WTC11 (cell line): ENCODE results near the gene ILDR2. TPM values are rescaled to one million over a fixed set of nuclear protein-coding genes. Genes with fewer than 3 reads are reported as not detected.

Source experiments
- ATAC-seq: fragments of 200-7000 bp; cut with Tn5 transposase; 2 replicates; pipeline ENCODE4 v1.10.0; 2021; ENCODE audit warnings: mild to moderate bottlenecking, moderate library complexity
- CTCF ChIA-PET: fragments of 300-600 bp; sonication (Branson Sonifier 250); formaldehyde crosslinking; loops from one replicate; lab custom pipeline; 2021; ENCODE audit warnings: antibody characterized with exemption; lab: Charles Lee
- POLR2A ChIA-PET: fragments of 350-600 bp; sonication (Branson Sonifier 250); formaldehyde crosslinking; loops from one replicate; lab custom pipeline; 2021; ENCODE audit warnings: antibody characterized with exemption; lab: Charles Lee
- DNase-seq: peaks from one replicate; pipeline ENCODE4 v3.0.0; 2021; ENCODE audit warnings: low spot score
- H3K27ac Mint-ChIP-seq: 2 replicates; pipeline ENCODE4 v1.8.0; 2021; ENCODE audit warnings: mixed read lengths
- H3K27me3 Mint-ChIP-seq: 2 replicates; pipeline ENCODE4 v1.8.0; 2021; ENCODE audit warnings: low read depth, mild to moderate bottlenecking, moderate library complexity, mixed read lengths
- H3K36me3 Mint-ChIP-seq: 2 replicates; pipeline ENCODE4 v1.8.0; 2021; ENCODE audit warnings: mixed read lengths
- H3K4me1 Mint-ChIP-seq: 2 replicates; pipeline ENCODE4 v1.8.0; 2022; ENCODE audit warnings: mixed read lengths
- H3K4me3 Mint-ChIP-seq: 2 replicates; pipeline ENCODE4 v1.8.0; 2021; ENCODE audit warnings: mild to moderate bottlenecking, moderate library complexity, mixed read lengths
- H3K9me3 Mint-ChIP-seq: 2 replicates; pipeline ENCODE4 v1.8.0; 2021; ENCODE audit warnings: mixed read lengths
- CTCF ChIP-seq: fragments of 200-600 bp; IDR thresholded peaks from 2 replicates; pipeline ENCODE4 v1.8.0; 2022; ENCODE audit warnings: antibody characterized with exemption
- ELF4 ChIP-seq: sonication (generic); formaldehyde crosslinking; IDR thresholded peaks from 2 replicates; pipeline ENCODE4 v1.8.1; 2022; ENCODE audit warnings: low read depth, mild to moderate bottlenecking, moderate library complexity, missing genetic modification reagents
- ESRRA ChIP-seq: sonication (generic); formaldehyde crosslinking; IDR thresholded peaks from 2 replicates; pipeline ENCODE4 v1.8.1; 2022; ENCODE audit warnings: mild to moderate bottlenecking, missing genetic modification reagents, borderline replicate concordance
- ETV6 ChIP-seq: sonication (generic); formaldehyde crosslinking; IDR thresholded peaks from 2 replicates; pipeline ENCODE4 v1.8.1; 2022; ENCODE audit warnings: mild to moderate bottlenecking, missing genetic modification reagents
- FOXP1 ChIP-seq: sonication (generic); formaldehyde crosslinking; IDR thresholded peaks from 2 replicates; pipeline ENCODE4 v1.8.0; 2022; ENCODE audit warnings: missing genetic modification reagents, mild to moderate bottlenecking, moderate library complexity, borderline replicate concordance
- GABPB1 ChIP-seq: sonication (generic); formaldehyde crosslinking; IDR thresholded peaks from 2 replicates; pipeline ENCODE4 v1.8.1; 2023; ENCODE audit warnings: mild to moderate bottlenecking, missing genetic modification reagents
- HMGA2 ChIP-seq: fragments of 250-450 bp; sonication (Bioruptor Pico); IDR thresholded peaks from 2 replicates; pipeline ENCODE4 v1.4.0; 2021; ENCODE audit warnings: mild to moderate bottlenecking, moderate library complexity
- JAZF1 ChIP-seq: fragments of 250-450 bp; sonication (Bioruptor Pico); IDR thresholded peaks from 2 replicates; pipeline ENCODE4 v1.9.0; 2021; ENCODE audit warnings: moderate library complexity, mild to moderate bottlenecking, inconsistent platforms
- KAT7 ChIP-seq: sonication (generic); formaldehyde crosslinking; IDR thresholded peaks from 2 replicates; pipeline ENCODE4 v1.8.1; 2023; ENCODE audit warnings: missing genetic modification reagents, mild to moderate bottlenecking, borderline replicate concordance
- MAX ChIP-seq: sonication (generic); formaldehyde crosslinking; IDR thresholded peaks from 2 replicates; pipeline ENCODE4 v1.8.0; 2022; ENCODE audit warnings: mild to moderate bottlenecking, missing genetic modification reagents
- NFE2L1 ChIP-seq: sonication (generic); formaldehyde crosslinking; IDR thresholded peaks from 2 replicates; pipeline ENCODE4 v1.8.1; 2023; ENCODE audit warnings: missing genetic modification reagents
- NR1H2 ChIP-seq: sonication (generic); formaldehyde crosslinking; IDR thresholded peaks from 2 replicates; pipeline ENCODE4 v1.9.0; 2021; ENCODE audit warnings: mild to moderate bottlenecking, moderate library complexity, missing genetic modification reagents
- NR2C2 ChIP-seq: sonication (generic); formaldehyde crosslinking; IDR thresholded peaks from 2 replicates; pipeline ENCODE4 v1.8.0; 2022; ENCODE audit warnings: mild to moderate bottlenecking, missing genetic modification reagents
- OVOL2 ChIP-seq: fragments of 250-450 bp; sonication (Bioruptor Pico); IDR thresholded peaks from 2 replicates; pipeline ENCODE4 v1.9.0; 2021; ENCODE audit warnings: mild to moderate bottlenecking, borderline replicate concordance
- RORB ChIP-seq: fragments of 250-450 bp; sonication (Bioruptor Pico); IDR thresholded peaks from 2 replicates; pipeline ENCODE4 v1.9.0; 2021; ENCODE audit warnings: mild to moderate bottlenecking
- SP1 ChIP-seq: sonication (generic); formaldehyde crosslinking; conservative IDR thresholded peaks from 2 replicates; pipeline ENCODE4 v1.8.1; 2022; ENCODE audit warnings: missing genetic modification reagents
- ZBTB21 ChIP-seq: sonication (generic); formaldehyde crosslinking; IDR thresholded peaks from 2 replicates; pipeline ENCODE4 v1.8.1; 2023; ENCODE audit warnings: mild to moderate bottlenecking, missing genetic modification reagents, borderline replicate concordance
- ZNF396 ChIP-seq: fragments of 250-450 bp; sonication (Bioruptor Pico); IDR thresholded peaks from 2 replicates; pipeline ENCODE4 v1.8.0; 2021; ENCODE audit warnings: mild to moderate bottlenecking, moderate library complexity, borderline replicate concordance
- total RNA-seq: library from RNA; stranded (reverse); gene quantifications from 3 replicates; pipeline ENCODE4 v1.2.3, GENCODE V29; 2021
- TF ChIP-seq, protein P1 (sequence below): sonication (generic); formaldehyde crosslinking; IDR thresholded peaks from 2 replicates; pipeline ENCODE4 v1.8.0; 2022; ENCODE audit warnings: missing genetic modification reagents
- TF ChIP-seq, protein P2 (sequence below): sonication (generic); formaldehyde crosslinking; conservative IDR thresholded peaks from 2 replicates; pipeline ENCODE4 v1.8.1; 2023; ENCODE audit warnings: mild to moderate bottlenecking, low read depth, missing genetic modification reagents, moderate library complexity
- TF ChIP-seq, protein P3 (sequence below): sonication (generic); formaldehyde crosslinking; IDR thresholded peaks from 2 replicates; pipeline ENCODE4 v1.8.1; 2023; ENCODE audit warnings: mild to moderate bottlenecking, missing genetic modification reagents
- TF ChIP-seq, protein P4 (sequence below): sonication (generic); formaldehyde crosslinking; IDR thresholded peaks from 2 replicates; pipeline ENCODE4 v1.8.0; 2022; ENCODE audit warnings: mild to moderate bottlenecking, missing genetic modification reagents

ILDR2 gene
- total RNA-seq, 1 experiment from 2014 or later = 1.6 TPM

GRCh38 chr1:166972193-166972592 is 3.1 kb downstream of the ILDR2 start (continued):
- TF ChIP-seq, protein P1, sequence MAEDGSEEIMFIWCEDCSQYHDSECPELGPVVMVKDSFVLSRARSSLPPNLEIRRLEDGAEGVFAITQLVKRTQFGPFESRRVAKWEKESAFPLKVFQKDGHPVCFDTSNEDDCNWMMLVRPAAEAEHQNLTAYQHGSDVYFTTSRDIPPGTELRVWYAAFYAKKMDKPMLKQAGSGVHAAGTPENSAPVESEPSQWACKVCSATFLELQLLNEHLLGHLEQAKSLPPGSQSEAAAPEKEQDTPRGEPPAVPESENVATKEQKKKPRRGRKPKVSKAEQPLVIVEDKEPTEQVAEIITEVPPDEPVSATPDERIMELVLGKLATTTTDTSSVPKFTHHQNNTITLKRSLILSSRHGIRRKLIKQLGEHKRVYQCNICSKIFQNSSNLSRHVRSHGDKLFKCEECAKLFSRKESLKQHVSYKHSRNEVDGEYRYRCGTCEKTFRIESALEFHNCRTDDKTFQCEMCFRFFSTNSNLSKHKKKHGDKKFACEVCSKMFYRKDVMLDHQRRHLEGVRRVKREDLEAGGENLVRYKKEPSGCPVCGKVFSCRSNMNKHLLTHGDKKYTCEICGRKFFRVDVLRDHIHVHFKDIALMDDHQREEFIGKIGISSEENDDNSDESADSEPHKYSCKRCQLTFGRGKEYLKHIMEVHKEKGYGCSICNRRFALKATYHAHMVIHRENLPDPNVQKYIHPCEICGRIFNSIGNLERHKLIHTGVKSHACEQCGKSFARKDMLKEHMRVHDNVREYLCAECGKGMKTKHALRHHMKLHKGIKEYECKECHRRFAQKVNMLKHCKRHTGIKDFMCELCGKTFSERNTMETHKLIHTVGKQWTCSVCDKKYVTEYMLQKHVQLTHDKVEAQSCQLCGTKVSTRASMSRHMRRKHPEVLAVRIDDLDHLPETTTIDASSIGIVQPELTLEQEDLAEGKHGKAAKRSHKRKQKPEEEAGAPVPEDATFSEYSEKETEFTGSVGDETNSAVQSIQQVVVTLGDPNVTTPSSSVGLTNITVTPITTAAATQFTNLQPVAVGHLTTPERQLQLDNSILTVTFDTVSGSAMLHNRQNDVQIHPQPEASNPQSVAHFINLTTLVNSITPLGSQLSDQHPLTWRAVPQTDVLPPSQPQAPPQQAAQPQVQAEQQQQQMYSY = no peak
- TF ChIP-seq ELF4 (CRISPR knock-in tag) (no peak), MAX (CRISPR knock-in tag) (no peak), ZNF396 (CRISPR knock-in tag) (no peak), ZBTB21 (CRISPR knock-in tag) (no peak)

DNA sequence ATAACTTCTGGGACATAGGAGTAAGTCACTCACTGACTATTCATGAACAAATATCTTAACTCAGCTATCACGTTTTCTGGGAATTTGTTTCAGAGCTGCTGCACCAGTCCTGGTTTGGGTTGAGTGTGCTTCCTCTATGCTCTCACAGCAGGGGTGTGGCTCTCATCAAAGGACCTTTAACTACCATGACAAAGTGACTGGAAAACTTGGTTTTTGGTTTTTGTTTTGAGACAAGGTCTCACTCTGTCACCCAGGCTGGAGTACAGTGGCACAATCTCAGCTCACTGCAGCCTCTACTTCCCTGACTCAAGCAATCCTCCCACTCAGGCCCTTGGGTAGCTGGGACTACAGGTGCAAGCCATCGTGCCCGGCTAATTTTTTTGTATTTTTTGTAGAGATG is 4.1 kb downstream of the ILDR2 start:
- H3K27ac Mint-ChIP-seq = no peak overlapping the region
- H3K27me3 Mint-ChIP-seq = peaks cover 67% of the 10 kb centered on the region
- no peak for TF ChIP-seq NFE2L1 (CRISPR knock-in tag)
- no peak for TF ChIP-seq CTCF
- TF ChIP-seq OVOL2 = no peak
- TF ChIP-seq NR1H2 (CRISPR knock-in tag) = no peak
- no peak overlapping the region for H3K4me3 Mint-ChIP-seq
- DNase-seq = no peak
- no peak for ATAC-seq
- no peaks in the 10 kb centered on the region for H3K36me3 Mint-ChIP-seq
- H3K9me3 Mint-ChIP-seq = no peaks in the 10 kb centered on the region
- POLR2A ChIA-PET = no interaction called here
- CTCF ChIA-PET = interaction anchor here (0.9 kb wide), 1 partner anchor 88 kb away, joined by 4 read pairs; no protein-coding TSS in a partner anchor
- H3K4me1 Mint-ChIP-seq = peaks cover 24% of the 10 kb centered on the region

DNA sequence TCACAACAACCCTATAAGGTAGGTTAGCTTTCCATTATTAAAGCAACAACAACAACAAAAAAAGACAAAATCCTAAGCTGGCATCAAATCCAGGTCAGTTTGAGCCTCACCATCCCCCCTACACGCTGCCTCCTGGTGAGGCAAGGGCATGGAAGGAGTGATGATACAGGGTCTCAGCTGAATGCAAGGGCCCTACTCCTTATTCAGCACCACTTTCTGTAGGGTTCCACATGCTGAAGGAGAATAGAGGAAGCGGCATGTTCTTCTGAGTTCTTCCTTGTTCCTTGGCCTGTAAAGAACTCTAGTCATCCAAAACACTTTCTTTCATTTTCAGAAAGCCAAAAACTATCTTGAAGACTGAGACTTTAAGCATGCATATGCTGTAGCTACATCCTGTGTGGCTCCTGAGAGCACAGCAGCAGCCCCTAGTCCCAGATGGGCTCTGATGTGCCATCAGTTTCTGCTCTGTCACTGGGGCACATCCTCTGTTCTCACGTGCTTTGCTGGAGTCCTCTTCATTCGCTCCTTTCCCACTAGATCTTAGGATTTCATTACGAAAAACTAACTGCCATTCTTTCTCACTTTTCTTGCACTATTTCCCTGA is 6.2 kb downstream of the ILDR2 start:
- H3K27ac Mint-ChIP-seq = no peak overlapping the region
- DNase-seq (no peak), ATAC-seq (no peak)
- CTCF ChIA-PET = interaction anchor here (0.7 kb wide), 1 partner anchor 373 kb away, joined by 3 read pairs; no protein-coding TSS in a partner anchor
- POLR2A ChIA-PET = interaction anchor here (0.6 kb wide), 1 partner anchor 458 kb away, joined by 3 read pairs; no protein-coding TSS in a partner anchor
- H3K4me1 Mint-ChIP-seq = peaks cover 15% of the 10 kb centered on the region
- H3K9me3 Mint-ChIP-seq = no peaks in the 10 kb centered on the region
- peaks cover 54% of the 10 kb centered on the region for H3K27me3 Mint-ChIP-seq
- no peaks in the 10 kb centered on the region for H3K36me3 Mint-ChIP-seq
- no peak overlapping the region for H3K4me3 Mint-ChIP-seq
- no peak for TF ChIP-seq RORB (CRISPR knock-in tag)
- TF ChIP-seq NR2C2 (CRISPR knock-in tag) = no peak
- no peak for TF ChIP-seq FOXP1 (CRISPR knock-in tag)
- TF ChIP-seq JAZF1 (CRISPR knock-in tag) = no peak
- no peak for TF ChIP-seq ETV6 (CRISPR knock-in tag)
- TF ChIP-seq, protein P2, sequence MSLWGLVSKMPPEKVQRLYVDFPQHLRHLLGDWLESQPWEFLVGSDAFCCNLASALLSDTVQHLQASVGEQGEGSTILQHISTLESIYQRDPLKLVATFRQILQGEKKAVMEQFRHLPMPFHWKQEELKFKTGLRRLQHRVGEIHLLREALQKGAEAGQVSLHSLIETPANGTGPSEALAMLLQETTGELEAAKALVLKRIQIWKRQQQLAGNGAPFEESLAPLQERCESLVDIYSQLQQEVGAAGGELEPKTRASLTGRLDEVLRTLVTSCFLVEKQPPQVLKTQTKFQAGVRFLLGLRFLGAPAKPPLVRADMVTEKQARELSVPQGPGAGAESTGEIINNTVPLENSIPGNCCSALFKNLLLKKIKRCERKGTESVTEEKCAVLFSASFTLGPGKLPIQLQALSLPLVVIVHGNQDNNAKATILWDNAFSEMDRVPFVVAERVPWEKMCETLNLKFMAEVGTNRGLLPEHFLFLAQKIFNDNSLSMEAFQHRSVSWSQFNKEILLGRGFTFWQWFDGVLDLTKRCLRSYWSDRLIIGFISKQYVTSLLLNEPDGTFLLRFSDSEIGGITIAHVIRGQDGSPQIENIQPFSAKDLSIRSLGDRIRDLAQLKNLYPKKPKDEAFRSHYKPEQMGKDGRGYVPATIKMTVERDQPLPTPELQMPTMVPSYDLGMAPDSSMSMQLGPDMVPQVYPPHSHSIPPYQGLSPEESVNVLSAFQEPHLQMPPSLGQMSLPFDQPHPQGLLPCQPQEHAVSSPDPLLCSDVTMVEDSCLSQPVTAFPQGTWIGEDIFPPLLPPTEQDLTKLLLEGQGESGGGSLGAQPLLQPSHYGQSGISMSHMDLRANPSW = no peak
- TF ChIP-seq ESRRA (CRISPR knock-in tag) = no peak
- TF ChIP-seq, protein P3, sequence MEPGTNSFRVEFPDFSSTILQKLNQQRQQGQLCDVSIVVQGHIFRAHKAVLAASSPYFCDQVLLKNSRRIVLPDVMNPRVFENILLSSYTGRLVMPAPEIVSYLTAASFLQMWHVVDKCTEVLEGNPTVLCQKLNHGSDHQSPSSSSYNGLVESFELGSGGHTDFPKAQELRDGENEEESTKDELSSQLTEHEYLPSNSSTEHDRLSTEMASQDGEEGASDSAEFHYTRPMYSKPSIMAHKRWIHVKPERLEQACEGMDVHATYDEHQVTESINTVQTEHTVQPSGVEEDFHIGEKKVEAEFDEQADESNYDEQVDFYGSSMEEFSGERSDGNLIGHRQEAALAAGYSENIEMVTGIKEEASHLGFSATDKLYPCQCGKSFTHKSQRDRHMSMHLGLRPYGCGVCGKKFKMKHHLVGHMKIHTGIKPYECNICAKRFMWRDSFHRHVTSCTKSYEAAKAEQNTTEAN (CRISPR knock-in tag) = no peak
- no peak for TF ChIP-seq HMGA2 (CRISPR knock-in tag)
- TF ChIP-seq SP1 = no peak
- TF ChIP-seq GABPB1 (CRISPR knock-in tag) = no peak
- TF ChIP-seq, protein P4, sequence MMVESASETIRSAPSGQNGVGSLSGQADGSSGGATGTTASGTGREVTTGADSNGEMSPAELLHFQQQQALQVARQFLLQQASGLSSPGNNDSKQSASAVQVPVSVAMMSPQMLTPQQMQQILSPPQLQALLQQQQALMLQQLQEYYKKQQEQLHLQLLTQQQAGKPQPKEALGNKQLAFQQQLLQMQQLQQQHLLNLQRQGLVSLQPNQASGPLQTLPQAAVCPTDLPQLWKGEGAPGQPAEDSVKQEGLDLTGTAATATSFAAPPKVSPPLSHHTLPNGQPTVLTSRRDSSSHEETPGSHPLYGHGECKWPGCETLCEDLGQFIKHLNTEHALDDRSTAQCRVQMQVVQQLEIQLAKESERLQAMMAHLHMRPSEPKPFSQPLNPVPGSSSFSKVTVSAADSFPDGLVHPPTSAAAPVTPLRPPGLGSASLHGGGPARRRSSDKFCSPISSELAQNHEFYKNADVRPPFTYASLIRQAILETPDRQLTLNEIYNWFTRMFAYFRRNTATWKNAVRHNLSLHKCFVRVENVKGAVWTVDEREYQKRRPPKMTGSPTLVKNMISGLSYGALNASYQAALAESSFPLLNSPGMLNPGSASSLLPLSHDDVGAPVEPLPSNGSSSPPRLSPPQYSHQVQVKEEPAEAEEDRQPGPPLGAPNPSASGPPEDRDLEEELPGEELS (CRISPR knock-in tag) = no peak
- no peak for TF ChIP-seq KAT7
